Measurements from ENCODE around the gene TNFRSF11A.

The TNFRSF11A gene

DNA sequence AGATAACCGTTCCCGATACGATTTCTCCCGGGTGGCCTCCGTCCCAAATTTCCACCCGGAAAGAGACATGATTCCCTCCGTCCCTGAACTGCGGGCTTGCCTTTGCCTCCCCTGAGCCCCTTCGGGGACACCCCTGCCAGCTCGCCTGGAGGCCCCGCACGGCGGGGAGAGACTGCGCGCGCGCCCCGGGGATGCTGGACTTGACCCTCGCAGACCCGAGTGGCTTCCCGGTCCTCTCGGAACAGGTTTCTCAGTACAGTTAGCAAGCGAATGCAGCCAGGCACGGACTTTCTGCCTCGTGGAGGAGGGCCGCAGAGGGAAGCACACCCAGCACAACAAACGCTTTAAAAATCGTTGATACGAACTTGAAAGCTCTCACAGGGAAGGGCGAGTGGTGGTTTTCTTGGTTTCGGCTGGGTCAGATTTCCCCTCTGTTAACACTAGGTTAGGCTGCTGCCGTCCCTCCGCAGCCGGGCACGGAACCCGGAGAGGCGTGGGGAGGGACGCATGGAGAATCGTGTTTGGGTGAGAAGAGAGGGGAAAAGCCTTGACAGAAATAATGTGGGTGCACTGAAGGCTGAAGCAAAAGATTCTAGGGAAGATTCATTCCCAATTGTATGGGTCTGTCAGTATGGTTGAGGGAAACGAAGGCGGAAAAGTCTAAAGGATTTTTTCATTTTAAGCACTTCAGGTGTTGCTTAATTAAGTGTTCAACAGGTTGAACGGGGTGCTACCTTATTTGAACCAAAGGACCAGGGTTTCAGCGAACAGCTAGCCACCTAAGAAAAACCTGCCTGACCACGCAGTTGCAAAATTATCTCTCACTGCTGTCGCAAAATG is 916 bp downstream of the TNFRSF11A start:
- FAIRE-seq: no peak

DNA sequence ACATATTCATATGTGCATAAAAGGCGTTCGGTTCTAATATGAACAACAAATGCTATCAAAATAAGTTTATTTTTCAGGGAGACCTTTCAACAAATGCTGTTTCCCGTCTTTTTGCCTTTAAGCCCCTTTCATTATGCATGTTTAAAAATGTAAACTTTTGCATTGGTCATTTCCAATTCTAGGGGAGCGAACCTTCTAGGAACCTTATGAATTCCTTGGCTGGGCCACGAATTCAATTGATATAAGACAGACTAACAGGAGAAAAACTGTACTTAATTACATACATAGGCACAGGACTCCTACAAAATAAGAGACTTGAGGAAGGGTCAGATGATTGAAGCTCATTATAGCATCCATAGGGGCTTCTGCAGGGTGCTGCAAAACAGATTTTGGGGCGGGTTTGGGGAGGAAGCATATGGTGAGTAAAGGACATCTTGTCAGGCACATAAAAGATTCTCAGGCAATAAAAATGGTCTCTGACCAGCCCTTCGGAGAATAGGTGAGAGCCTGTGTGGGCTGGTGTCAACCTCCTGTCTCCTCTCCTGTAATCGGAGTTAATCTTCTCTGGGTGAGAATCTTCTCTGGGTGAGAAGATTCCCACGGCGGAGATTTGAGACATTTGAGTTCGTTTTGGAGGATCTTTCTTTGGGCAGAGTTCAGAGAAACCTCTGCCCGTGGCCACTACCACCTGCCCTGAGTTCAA is 1.7 kb downstream of the TNFRSF11A start:
- no peak for FAIRE-seq

DNA sequence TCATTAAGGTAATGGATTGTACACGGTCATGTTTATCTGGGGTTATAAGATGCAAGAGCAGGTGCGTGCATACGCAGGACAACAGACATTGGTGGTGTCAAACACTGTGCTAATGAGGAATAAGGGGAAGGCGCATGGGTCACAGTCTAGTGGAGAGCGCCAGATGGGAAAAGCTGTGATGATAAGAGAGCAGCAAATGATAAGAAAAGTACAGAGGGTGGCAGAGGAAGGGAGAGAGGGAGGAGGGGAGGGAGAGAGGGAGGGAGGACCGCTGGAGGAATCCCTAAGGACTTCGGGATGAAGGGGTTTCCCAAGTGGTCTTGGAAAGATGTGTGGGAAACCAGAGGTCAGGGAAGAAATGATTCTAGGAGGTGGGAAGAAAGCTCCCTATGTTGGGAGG is 2.9 kb downstream of the TNFRSF11A start:
- no peak for FAIRE-seq

DNA sequence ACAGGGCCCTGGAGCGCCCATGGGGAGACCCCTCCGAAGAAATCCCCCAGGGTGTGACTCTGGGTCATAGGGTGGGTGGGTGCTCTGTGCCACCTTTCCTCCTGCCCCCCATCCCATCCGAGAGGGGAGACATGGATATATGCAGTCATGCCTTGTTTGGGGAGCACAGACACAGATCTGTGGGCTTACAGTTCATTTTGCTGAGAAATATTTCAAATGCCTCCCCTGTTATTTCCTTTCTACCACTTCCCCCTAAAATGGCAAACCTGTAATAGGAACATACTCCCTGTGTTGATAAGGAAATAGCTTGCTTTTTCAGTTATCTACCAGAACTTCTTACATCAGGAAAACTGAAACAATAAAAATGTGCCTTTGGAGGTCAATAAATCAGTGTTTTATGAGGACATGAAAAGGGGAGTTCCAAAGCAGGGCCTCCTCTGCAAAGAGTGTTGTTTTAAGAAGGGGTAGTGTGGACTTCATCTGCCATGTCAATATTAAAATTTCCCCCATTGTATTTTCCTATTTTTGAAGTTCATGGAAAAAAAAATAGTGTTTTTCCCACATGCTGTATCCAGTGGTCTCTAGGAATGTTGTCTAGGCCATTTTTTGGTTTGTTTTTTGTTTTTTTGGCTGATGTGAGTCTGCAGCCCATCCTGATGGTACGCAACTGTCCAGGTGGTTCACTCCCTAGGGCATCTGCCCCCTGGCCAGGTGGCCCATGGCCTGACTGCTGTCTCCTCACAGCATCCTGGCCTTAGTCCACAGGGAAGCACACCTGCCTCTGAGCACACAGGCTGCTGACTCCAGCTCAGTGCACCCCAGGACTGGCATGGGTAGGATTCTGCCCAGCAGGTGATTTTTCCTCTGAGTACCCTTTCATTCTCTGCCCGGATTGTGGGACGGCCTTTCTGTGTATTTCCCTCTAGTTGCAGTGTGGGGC is 3.7 kb downstream of the TNFRSF11A start:
- FAIRE-seq: no peak

DNA sequence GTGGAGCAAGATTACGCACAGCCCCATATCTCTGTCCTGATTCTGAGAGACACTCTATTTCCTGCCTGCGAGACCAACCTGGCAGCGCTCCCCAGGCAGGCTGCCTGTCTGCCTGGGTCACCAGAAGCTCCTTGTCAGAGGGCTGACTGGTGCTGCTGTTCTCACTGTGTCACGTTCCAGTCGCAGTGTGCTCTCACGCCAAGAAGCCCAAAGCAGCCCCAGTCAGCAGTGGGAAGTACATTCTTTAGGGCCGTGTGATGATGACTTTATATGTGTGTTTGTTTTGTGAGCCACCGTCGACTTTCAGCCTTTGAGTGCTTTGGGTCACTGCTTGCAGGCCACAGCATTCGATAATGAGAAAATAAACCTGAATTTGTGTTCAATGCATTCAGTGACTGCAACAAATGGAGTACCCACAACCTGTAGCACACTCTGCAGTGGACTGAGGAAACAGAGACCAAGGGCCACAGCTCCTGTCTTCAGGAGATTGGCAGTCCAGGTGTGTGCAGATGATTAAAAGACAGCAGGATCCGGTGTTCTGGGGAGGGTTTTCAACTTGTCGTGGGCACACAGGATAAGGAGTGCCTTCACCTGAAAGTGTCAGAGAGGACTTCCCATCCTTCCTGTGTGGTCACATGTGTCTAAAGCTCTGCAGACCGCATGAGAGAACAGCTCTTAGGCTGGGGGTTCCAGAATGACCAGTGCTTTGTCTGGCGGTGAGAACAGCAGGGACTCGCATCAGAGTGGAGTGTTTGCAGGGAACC is 4.8 kb downstream of the TNFRSF11A start:
- FAIRE-seq: no peak

DNA sequence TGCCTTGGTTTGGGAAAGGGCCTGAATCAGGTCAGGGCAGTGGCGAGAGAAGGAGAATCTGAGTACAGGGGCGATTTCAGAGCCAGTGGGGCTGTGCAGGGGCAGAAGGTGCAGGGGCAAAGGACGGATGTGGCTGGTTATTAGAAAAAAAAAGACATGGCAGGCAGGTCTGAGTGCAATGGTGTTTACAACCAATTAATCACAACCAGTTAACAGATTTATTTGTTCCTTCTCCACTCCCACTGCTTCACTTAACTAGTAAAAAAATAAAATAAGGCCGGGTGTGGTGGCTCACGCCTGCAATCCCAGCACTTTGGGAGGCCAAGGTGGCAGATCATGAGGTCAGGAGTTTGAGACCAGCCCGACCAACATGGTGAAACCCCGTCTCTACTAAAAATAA is 5.5 kb downstream of the TNFRSF11A start:
- no peak for FAIRE-seq

DNA sequence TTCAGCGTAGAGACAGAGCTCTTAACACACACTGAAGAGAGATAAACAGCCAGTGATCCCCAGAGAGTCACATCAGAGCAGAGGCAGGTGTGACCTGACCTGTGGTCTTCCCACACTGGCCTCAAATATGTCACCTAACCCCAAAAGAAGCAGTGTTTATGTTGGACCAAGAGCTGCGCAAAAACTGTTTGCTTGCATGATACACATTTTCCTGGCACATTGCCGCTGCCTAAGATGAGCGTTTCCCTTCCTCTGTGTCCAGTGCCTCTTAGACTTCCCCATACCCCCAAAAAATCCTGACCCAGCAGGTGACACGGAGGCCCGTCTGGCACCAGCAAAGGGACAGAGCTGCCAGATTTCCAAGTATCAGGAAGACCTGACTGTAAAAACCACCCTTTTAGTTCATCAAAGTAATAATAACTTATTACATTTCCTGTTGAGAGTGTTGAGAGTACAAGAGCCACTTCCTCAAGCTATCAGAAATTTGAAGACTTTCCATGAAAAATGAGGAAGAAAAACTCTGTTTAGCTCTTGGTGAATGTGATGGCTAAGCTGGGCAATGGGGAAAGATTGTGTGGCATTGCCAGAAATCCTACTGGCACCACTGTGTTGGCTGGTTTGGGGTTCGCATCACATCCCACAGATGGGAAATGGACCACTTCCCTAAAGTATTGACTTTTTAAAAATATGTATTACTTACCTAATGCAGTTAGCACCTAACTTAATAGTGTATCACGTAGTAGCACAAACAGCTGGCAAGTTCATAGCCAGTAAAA is 6.7 kb downstream of the TNFRSF11A start:
- FAIRE-seq: no peak

DNA sequence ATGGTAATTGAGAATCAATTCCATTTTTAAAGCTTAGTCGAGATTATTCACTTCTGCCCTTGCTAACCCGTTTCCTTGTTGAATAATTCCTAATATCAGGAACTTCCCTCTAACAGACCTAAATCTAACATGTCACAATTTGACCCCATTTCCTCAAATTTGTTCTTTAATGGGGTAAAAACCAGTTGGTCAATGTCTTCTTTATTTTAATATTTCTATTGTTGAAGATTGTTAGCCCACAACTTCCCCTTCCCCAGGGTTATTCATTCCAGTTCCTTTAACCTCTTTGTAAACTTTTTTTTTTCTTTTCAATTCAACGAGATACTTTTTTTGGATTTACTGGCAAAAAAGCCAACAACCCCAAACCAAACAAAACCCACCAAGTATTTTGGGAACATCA is 7.3 kb downstream of the TNFRSF11A start:
- no peak for FAIRE-seq

DNA sequence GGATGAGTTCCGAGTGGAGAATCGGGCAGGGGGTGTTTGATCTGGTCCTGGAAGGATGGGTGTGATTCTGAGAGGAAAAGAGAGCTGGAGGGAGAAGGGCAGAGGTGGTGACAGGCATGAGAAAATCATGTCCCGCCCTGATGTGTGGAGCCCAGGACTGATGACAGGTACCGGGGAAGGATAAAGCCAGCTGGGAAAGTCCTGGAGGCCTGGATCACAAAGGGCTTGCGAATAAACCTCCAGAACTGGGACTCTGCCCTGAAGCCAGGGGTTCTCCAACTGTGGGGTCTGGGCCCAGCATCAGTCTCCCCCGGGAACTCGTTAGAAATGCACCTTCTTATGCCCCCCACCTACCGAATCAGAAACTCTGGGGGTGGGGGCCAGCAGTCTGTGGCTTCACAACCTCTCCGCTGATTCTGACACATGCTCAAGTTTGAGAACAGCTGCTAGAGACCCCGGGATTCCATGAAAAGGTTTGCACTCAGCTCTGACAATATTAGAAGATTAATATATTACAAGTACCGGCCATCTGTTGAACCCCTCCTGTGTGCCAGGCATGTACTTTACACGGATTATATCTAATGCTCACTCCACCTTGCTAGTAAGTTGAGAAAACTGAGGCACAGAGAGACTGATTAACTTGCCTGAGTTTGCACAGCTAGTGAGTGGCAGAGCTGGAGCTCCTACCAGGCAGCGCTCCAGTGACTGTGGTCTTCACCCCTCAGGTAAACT is 8.0 kb downstream of the TNFRSF11A start:
- FAIRE-seq: no peak

DNA sequence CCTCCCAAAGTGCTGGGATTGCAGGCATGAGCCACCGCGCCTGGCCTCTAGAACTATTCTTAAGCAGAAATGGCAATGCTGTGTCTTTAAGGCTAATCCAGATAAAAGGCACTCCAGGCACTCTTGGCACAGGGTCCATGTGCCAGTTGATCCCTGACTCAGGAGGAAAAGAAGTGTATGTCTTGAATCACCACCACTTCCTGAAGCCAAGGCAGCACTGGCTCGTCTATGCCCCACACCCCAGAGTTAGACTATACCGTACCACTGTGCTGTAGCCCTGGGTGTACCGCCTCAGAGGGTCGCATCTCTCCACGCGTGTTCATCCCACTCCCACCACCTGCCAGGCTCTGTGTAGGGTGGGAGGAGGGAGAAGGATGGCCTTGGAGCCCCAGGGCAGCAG is 9.0 kb downstream of the TNFRSF11A start:
- no peak for FAIRE-seq

DNA sequence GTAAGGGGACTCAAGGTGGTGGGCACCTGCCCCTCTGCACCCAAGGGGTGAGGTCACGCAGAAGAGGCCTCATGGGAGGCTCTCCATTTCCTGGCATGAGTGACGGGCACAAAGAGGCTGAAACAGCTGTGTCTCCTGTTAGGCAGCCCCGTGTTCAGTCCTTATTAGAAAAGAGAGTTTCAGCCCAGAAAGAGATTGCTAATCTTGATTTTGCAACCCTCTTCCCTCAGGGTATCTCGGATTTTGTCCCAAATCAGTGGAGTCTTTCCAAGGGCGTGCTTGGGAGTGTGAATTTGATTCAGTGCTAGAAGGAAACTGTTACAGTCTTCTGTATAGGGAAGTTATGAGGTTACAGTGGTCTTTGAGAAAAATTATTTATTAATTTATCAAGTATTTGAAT is 10.4 kb downstream of the TNFRSF11A start:
- FAIRE-seq: no peak

DNA sequence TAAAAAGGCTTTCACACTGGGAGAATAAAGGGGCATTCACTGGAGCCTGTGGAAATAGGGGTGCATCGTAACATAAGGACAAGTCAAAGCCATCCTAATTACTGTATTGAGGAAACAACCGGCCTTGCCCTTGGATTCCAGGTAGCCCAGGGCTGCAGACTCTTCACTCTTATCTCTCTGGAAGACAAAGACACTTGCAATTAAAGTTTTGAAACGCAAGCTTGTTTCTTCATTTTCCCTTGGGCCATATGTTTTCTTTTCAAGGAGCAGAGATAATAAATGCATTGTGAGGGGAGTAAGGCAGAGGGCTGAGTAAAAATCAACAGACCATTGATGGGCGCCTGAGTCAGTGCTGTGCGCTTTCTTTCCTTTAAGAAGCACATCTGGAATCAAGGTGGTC is 11.5 kb downstream of the TNFRSF11A start:
- FAIRE-seq: no peak

DNA sequence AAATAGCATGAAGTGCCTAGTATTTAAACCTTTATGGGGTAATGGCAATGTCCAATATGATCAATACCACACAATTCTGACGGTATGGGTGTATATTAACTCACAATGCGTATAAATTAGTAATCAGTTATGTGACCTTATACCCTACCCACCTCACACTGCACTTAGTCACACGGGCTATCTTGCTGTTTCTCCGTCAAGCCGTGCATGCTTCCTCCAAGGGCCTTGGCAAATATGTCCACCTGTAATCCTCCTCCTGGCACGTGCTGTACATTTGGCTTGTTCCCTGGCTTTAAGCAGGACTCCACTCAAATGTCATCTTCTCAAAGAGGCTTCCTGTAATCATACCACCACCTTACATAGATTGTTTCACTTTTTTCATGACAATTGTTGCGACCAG is 12.2 kb downstream of the TNFRSF11A start:
- no peak for FAIRE-seq

DNA sequence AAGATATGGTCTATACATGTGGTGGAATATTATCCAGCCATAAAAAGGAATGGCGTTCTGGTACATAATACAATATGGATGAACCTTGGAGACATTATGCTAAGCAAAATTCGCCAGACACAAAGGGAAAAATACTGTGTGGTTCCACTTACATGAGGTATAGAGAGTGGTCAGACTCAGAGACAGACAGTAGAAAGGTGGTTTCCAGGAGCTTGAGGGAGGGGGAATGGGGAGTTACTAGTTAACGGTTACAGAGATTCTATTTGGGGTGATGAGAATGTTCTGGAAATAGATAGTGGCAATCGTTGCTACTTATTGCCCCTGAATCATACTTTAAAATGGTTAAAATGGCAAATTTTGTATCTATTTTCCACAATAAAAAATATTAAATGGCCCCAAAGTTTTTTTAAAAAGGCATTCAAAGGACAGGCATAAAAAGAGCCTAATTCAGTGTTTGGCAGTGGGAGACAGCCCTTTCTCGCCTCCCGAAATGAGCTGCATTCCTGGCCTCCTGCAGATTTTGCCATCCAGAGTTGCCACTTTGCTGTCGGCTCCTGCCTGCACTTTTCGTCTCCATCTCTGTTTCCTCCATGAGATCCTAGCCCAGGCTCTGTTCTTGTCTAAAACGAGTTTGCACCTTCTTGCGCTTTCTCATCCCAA is 13.5 kb downstream of the TNFRSF11A start:
- FAIRE-seq: no peak

DNA sequence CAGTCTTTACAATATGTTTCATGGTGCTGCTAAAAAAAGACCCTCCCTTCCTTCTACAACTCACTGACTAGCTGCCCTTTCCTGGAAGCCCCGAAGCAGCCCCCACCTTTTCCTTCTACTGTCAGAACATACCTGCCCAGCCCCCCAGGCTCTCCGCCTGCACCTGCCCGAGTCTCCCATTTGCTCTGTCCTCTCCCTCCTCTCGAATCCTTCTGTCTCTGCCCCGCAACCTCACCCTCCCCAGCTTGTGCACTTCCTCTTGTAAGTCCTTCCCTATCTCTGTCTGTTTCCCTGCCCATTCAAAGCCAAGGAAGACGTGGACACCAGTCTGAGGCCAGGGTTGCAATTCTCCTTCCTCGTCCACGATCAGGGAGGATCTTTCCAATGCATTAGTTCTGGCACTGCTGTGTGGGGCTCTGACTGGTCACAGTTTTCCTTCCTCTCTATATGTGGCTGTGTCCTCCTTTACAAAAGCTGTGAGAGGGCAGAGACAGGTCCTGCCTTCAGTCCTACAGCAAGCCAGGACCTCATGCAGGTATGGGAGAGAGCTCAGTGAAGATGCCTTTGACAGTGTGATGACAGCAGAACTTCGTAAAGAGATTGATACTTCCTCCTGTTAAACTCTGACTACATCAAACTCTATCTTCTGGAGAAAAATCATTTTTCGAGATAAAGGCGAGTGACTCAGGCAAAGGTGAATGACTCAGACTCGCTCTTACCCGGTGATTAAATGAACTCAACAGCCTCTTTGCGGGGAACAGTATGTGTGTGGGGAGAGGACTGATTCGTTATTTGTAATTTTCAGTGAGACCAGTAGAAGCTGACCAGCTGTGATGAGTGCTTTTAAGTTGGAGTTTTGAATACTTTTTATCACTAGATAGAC is 14.2 kb downstream of the TNFRSF11A start:
- FAIRE-seq: no peak

DNA sequence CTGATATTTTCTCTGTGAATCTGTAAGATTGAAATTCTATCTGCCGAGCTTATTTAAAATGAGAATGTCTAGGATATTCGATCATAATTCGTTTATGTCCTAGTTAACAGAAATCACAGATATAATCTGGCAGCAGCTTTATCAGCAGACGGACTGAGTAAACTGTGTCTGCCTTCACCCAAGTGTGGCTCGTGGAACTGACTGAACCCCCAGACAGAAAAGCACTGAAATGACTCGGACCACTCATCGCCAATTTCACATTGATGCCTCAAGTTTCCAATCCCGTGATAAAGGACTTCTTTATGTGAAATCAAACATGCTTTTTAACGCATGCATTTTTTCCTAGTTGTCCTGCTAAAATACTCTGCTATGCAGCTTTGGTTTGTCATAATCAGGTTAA is 15.9 kb downstream of the TNFRSF11A start:
- no peak for FAIRE-seq

DNA sequence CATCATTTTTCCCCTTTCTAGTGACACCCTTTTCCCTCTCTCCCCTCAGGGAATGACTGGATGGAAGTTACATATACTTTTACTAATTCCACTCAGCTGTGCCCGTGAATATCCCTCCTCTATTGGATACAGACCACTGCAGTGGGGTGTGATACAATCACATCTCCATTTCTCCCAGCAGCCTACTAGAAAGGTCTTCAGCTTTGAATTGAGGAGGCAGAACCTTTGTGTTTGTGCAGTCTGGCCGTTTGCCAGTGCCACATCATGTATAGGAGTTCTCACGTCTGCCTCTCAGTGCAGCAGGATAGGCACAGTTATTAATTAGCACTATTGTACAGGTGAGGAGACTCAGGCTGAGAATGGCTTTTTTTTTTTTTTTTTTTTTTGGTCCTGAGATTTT is 16.4 kb downstream of the TNFRSF11A start:
- no peak for FAIRE-seq

DNA sequence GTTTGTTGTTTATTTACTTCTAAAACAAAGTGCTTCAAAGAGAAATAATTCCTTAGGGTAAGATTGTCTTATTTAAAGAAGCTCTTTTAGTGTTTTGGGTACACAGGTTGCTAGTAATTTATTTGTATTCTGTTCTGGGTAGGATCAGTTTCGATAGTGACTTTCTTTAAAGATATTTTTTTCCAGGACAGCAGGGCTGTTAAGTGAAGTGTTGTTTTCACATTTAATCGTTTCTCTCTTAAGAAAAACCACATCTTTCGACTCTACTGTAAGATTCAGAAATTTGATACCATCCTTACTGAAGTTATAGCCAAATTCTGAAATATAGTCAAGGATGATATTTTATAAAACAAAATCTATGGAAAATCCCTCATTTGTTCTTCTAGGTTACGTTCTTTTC is 17.8 kb downstream of the TNFRSF11A start:
- no peak for FAIRE-seq

DNA sequence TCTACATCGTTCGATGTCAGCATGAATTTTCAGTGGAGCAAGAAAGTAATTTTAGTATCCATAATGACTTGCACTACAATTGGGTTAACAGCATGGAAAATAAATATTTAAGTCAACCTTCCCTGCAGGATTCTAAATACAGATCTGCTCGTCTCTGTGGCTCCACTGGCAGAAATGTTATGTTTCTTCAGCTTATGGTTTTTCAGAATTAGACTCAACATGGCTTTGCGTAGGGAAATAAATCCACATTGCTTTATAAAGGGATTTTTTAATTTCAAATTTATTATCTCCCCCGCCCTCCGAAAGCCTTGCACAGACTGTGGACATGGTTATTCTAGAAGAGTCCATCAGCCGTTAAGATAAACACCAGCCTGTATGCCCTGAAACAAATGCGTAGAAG is 18.2 kb downstream of the TNFRSF11A start:
- no peak for FAIRE-seq
